Measurements from ENCODE around the gene CD52.

GRCh38 chr1:26364956-26365355 lies 47.2 kb downstream of the CD52 start:
- TF ChIP-seq POLR2A (IDR thresholded peaks at IDR 0.05; ENCODE audit: low read depth, low read length): no peak
- TF ChIP-seq CTCF (conservative IDR thresholded peaks at IDR 0.05; ENCODE audit: low read depth, low read length): no peak
- no peak for TF ChIP-seq SMC3 (IDR thresholded peaks at IDR 0.05; ENCODE audit: low read depth, low read length)
- no peak for TF ChIP-seq RAD21 (IDR thresholded peaks at IDR 0.05; ENCODE audit: low read length)
- TF ChIP-seq MAFK (IDR thresholded peaks at IDR 0.05; ENCODE audit: low read depth, low read length): no peak
- no peak for TF ChIP-seq CHD1 (IDR thresholded peaks at IDR 0.05; ENCODE audit: low read depth, low read length)
- no peak for TF ChIP-seq CEBPB (IDR thresholded peaks at IDR 0.05; ENCODE audit: low read depth, low read length)
